IMR-90 (cell line): Measurements from ENCODE around the gene MAPK13.

Source experiments
- ELK1 ChIP-seq: fragments of 150-350 bp; IDR thresholded peaks from 2 replicates; pipeline ENCODE4 v1.6.1; 2016; ENCODE audit warnings: low read depth, mild to moderate bottlenecking, low read length, moderate library complexity, borderline replicate concordance
- MAZ ChIP-seq: IDR thresholded peaks from 2 replicates; pipeline ENCODE4 v1.6.1; 2012; ENCODE audit warnings: low read depth, mild to moderate bottlenecking, low read length, improper control_type of control experiment, moderate library complexity, borderline replicate concordance
- MXI1 ChIP-seq: IDR thresholded peaks from 2 replicates; pipeline ENCODE4 v1.6.1; 2012; ENCODE audit warnings: low read depth, mild to moderate bottlenecking, low read length, moderate library complexity, borderline replicate concordance
- NFE2L2 ChIP-seq: fragments of 150-350 bp; IDR thresholded peaks from 2 replicates; pipeline ENCODE4 v1.6.1; 2016; ENCODE audit warnings: low read depth, mild to moderate bottlenecking, low read length
- POLR2A ChIP-seq: IDR thresholded peaks from 2 replicates; pipeline ENCODE4 v1.6.1; 2012; ENCODE audit warnings: mild to moderate bottlenecking, low read depth, low read length
- RAD21 ChIP-seq: IDR thresholded peaks from 2 replicates; pipeline ENCODE4 v1.6.1; 2012; ENCODE audit warnings: low read length, improper control_type of control experiment
- SMC3 ChIP-seq: fragments of 150-350 bp; IDR thresholded peaks from 2 replicates; pipeline ENCODE4 v1.6.1; 2016; ENCODE audit warnings: low read depth, mild to moderate bottlenecking, antibody characterized with exemption, low read length, moderate library complexity
- USF2 ChIP-seq: fragments of 150-350 bp; IDR thresholded peaks from 2 replicates; pipeline ENCODE4 v1.6.1; 2017; ENCODE audit warnings: mild to moderate bottlenecking, antibody characterized with exemption, low read length, low read depth
- TF ChIP-seq, protein P1 (sequence below): conservative IDR thresholded peaks from 2 replicates; pipeline ENCODE4 v1.5.1; 2012; ENCODE audit warnings: mild to moderate bottlenecking, low read depth, low read length, improper control_type of control experiment

DNA sequence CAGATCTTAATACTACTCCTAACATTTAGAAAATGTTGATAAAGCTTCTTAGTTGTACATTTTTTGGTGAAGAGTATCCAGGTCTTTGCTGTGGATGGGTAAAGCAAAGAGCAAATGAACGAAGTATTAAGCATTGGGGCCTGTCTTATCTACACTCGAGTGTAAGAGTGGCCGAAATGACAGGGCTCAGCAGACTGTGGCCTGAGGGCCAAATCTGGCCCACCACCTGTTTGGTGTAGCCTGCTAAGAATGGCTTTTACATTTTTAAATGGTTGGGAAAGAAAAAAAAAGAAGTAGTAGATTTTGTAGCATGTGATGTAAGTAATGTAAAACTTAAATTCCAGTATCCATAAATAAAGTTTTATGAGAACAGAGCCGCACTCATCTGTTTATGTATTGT is 19.4 kb upstream of the MAPK13 start:
- TF ChIP-seq, protein P1, sequence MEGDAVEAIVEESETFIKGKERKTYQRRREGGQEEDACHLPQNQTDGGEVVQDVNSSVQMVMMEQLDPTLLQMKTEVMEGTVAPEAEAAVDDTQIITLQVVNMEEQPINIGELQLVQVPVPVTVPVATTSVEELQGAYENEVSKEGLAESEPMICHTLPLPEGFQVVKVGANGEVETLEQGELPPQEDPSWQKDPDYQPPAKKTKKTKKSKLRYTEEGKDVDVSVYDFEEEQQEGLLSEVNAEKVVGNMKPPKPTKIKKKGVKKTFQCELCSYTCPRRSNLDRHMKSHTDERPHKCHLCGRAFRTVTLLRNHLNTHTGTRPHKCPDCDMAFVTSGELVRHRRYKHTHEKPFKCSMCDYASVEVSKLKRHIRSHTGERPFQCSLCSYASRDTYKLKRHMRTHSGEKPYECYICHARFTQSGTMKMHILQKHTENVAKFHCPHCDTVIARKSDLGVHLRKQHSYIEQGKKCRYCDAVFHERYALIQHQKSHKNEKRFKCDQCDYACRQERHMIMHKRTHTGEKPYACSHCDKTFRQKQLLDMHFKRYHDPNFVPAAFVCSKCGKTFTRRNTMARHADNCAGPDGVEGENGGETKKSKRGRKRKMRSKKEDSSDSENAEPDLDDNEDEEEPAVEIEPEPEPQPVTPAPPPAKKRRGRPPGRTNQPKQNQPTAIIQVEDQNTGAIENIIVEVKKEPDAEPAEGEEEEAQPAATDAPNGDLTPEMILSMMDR: no peak
- no peak for TF ChIP-seq RAD21
- TF ChIP-seq POLR2A: no peak
- TF ChIP-seq MAZ: no peak
- TF ChIP-seq NFE2L2: no peak
- no peak for TF ChIP-seq USF2
- TF ChIP-seq ELK1: no peak
- no peak for TF ChIP-seq MXI1
- TF ChIP-seq SMC3: no peak
